Measurements from ENCODE around the gene SMCO2. TPM values are rescaled to one million over a fixed set of nuclear protein-coding genes. Genes with fewer than 3 reads are reported as not detected.

Gene SMCO2
- total and polyA plus RNA-seq, 2 of the 8 experiments (the other 6 are each of a cell fraction or from before 2014, with no cell fraction given): 0.24 to 0.80 TPM

GRCh38 chr12:27462151-27462694 is 15.7 kb downstream of the SMCO2 start:
- FAIRE-seq: no peak
- Histone ChIP-seq H3K9me3 (ENCODE audit: insufficient read depth in 2 of 2, low read depth in 1 of 2, low read length in 1 of 2) (no peaks in the 10 kb centered on the region), H3K4me1 (replicated peaks in 1 of 4; ENCODE audit: control insufficient read depth in 3 of 4, insufficient read depth in 4 of 4, low read length in 3 of 4) (no peaks in the 10 kb centered on the region), H3K23ac (ENCODE audit: insufficient read length) (no peak overlapping the region), H3K4ac (replicated peaks; ENCODE audit: insufficient read length, low read depth, low read length) (no peak overlapping the region), H3K36me3 (ENCODE audit: control insufficient read depth in 2 of 4, insufficient read depth in 4 of 4, low read length in 3 of 4) (no peaks in the 10 kb centered on the region), H3K18ac (ENCODE audit: extremely low read depth, low read length) (no peak overlapping the region), H3K14ac (ENCODE audit: insufficient read length) (no peak overlapping the region), H4K5ac (ENCODE audit: insufficient read length, low read depth, low read length) (no peak overlapping the region), H3K27ac (ENCODE audit: low read depth, low read length) (no peak overlapping the region), H3K4me3 (ENCODE audit: extremely low read depth in 1 of 4, insufficient read depth in 2 of 4, low read depth in 3 of 4, low read length in 4 of 4) (no peak overlapping the region), H2BK120ac (replicated peaks; ENCODE audit: low read depth, low read length) (no peak overlapping the region), H2BK5ac (ENCODE audit: low read depth, low read length) (no peak overlapping the region), H2BK15ac (ENCODE audit: low read length) (no peak overlapping the region), H3K56ac (replicated peaks; ENCODE audit: insufficient read length, low read depth, low read length) (no peak overlapping the region), H3K4me2 (ENCODE audit: insufficient read depth in 1 of 2, low read depth in 2 of 2, low read length in 2 of 2) (no peak overlapping the region), H2AFZ (ENCODE audit: low read length) (no peak overlapping the region), H3K27me3 (replicated peaks in 1 of 4; ENCODE audit: control insufficient read depth in 3 of 4, extremely low read depth in 1 of 4, insufficient read depth in 3 of 4, low read length in 3 of 4) (no peaks in the 10 kb centered on the region), H3K79me2 (ENCODE audit: control insufficient read depth in 1 of 2, insufficient read depth in 2 of 2, low read length in 2 of 2) (no peaks in the 10 kb centered on the region), H2BK20ac (ENCODE audit: low read length) (no peak overlapping the region), H3K23me2 (ENCODE audit: low read depth, low read length) (no peaks in the 10 kb centered on the region), H3K9ac (replicated peaks in 1 of 4; ENCODE audit: extremely low read depth in 1 of 4, low read depth in 3 of 4, low read length in 3 of 4) (no peak overlapping the region), H4K8ac (ENCODE audit: extremely low read depth, insufficient read depth, low read length) (no peak overlapping the region), H4K20me1 (replicated peaks in 1 of 2; ENCODE audit: control insufficient read depth in 1 of 2, insufficient read depth in 2 of 2, low read length in 2 of 2) (no peaks in the 10 kb centered on the region), H2AK5ac (ENCODE audit: low read depth, low read length) (no peak overlapping the region), H2BK12ac (ENCODE audit: low read depth, low read length) (no peak overlapping the region), H3K79me1 (ENCODE audit: low read depth, low read length) (no peaks in the 10 kb centered on the region), H4K91ac (replicated peaks; ENCODE audit: insufficient read length, low read length) (no peak overlapping the region)
- DNase-seq (ENCODE audit: low read depth in 1 of 2, low spot score in 2 of 2): no peak
- WGBS, 2 experiments (ENCODE audit: extremely low coverage in 1 of 2, insufficient coverage in 1 of 2, insufficient read length in 1 of 2, insufficient replicate concordance in 2 of 2, low coverage in 1 of 2, low lambda C conversion rate in 2 of 2, missing lambda C conversion rate in 1 of 2): 92% methylated on average over 9 of the region's 9 CpGs; no CpG with 5 or more reads in 1 of the 2 experiments
- POLR2A ChIA-PET (ENCODE audit: partially characterized antibody): no interaction called here
- CTCF ChIA-PET (ENCODE audit: partially characterized antibody): interaction anchor here (0.8 kb wide), 1 partner anchor 9 kb away, joined by 3 read pairs; no protein-coding TSS in a partner anchor

Measured in H1 (cell line).